ENCODE results near the gene SCRN1.

The SCRN1 gene

GRCh38 chr7:30023524-30023923 is 33.9 kb upstream of the SCRN1 start:
- Histone ChIP-seq H3K4me1 (ENCODE audit: insufficient read depth, low read length) (peaks cover 16% of the 10 kb centered on the region), H2AFZ (ENCODE audit: low read depth, low read length) (no peak overlapping the region), H3K27me3 (ENCODE audit: insufficient read depth, low read length) (no peaks in the 10 kb centered on the region), H3K9me3 (ENCODE audit: low read length) (no peaks in the 10 kb centered on the region), H3K36me3 (ENCODE audit: insufficient read depth, low read length) (peaks cover under 1% of the 10 kb centered on the region), H3K4me3 (ENCODE audit: low read length) (no peak overlapping the region)

- Histone ChIP-seq H2AFZ (ENCODE audit: low read depth, low read length) (no peak overlapping the region), H3K27me3 (ENCODE audit: insufficient read depth, low read length) (no peaks in the 10 kb centered on the region), H3K9me3 (ENCODE audit: low read length) (no peaks in the 10 kb centered on the region), H3K36me3 (ENCODE audit: insufficient read depth, low read length) (peaks cover 5% of the 10 kb centered on the region), H3K4me3 (ENCODE audit: low read length) (no peak overlapping the region), H3K4me1 (ENCODE audit: insufficient read depth, low read length) (peaks cover 16% of the 10 kb centered on the region)
Measured at GRCh38 chr7:30022991-30023390, 33.4 kb upstream of the SCRN1 start.

- Histone ChIP-seq H3K9me3 (ENCODE audit: low read length) (no peaks in the 10 kb centered on the region), H3K4me3 (ENCODE audit: low read length) (no peak overlapping the region), H3K4me1 (ENCODE audit: insufficient read depth, low read length) (peaks cover 6% of the 10 kb centered on the region), H3K36me3 (ENCODE audit: insufficient read depth, low read length) (peaks cover 6% of the 10 kb centered on the region), H3K27me3 (ENCODE audit: insufficient read depth, low read length) (no peaks in the 10 kb centered on the region), H2AFZ (ENCODE audit: low read depth, low read length) (no peak overlapping the region)
Measured at GRCh38 chr7:30020535-30020934, 30.9 kb upstream of the SCRN1 start.

GRCh38 chr7:30019960-30020359 is 30.4 kb upstream of the SCRN1 start:
- Histone ChIP-seq H2AFZ (ENCODE audit: low read depth, low read length) (no peak overlapping the region), H3K4me3 (ENCODE audit: low read length) (no peak overlapping the region), H3K9me3 (ENCODE audit: low read length) (no peaks in the 10 kb centered on the region), H3K27me3 (ENCODE audit: insufficient read depth, low read length) (no peaks in the 10 kb centered on the region), H3K4me1 (ENCODE audit: insufficient read depth, low read length) (peaks cover under 1% of the 10 kb centered on the region), H3K36me3 (ENCODE audit: insufficient read depth, low read length) (peaks cover 6% of the 10 kb centered on the region)

- H3K9me3 ChIP-seq (ENCODE audit: low read length) = no peaks in the 10 kb centered on the region
- H3K4me1 ChIP-seq (ENCODE audit: insufficient read depth, low read length) = no peaks in the 10 kb centered on the region
- H3K27me3 ChIP-seq (ENCODE audit: insufficient read depth, low read length) = no peaks in the 10 kb centered on the region
- H3K36me3 ChIP-seq (ENCODE audit: insufficient read depth, low read length) = peaks cover 8% of the 10 kb centered on the region
- no peak overlapping the region for H3K4me3 ChIP-seq (ENCODE audit: low read length)
- no peak overlapping the region for H2AFZ ChIP-seq (ENCODE audit: low read depth, low read length)
Measured at GRCh38 chr7:30019387-30019786, 29.8 kb upstream of the SCRN1 start.

GRCh38 chr7:30018451-30018850 is 28.9 kb upstream of the SCRN1 start:
- no peaks in the 10 kb centered on the region for H3K4me1 ChIP-seq (ENCODE audit: insufficient read depth, low read length)
- H3K4me3 ChIP-seq (ENCODE audit: low read length) = no peak overlapping the region
- H3K27me3 ChIP-seq (ENCODE audit: insufficient read depth, low read length) = no peaks in the 10 kb centered on the region
- H3K36me3 ChIP-seq (ENCODE audit: insufficient read depth, low read length) = peaks cover 15% of the 10 kb centered on the region
- no peaks in the 10 kb centered on the region for H3K9me3 ChIP-seq (ENCODE audit: low read length)
- no peak overlapping the region for H2AFZ ChIP-seq (ENCODE audit: low read depth, low read length)

- H3K9me3 ChIP-seq (ENCODE audit: low read length) = no peaks in the 10 kb centered on the region
- no peaks in the 10 kb centered on the region for H3K27me3 ChIP-seq (ENCODE audit: insufficient read depth, low read length)
- no peaks in the 10 kb centered on the region for H3K4me1 ChIP-seq (ENCODE audit: insufficient read depth, low read length)
- H3K36me3 ChIP-seq (ENCODE audit: insufficient read depth, low read length) = peaks cover 9% of the 10 kb centered on the region
- H3K4me3 ChIP-seq (ENCODE audit: low read length) = no peak overlapping the region
- H2AFZ ChIP-seq (ENCODE audit: low read depth, low read length) = no peak overlapping the region
Measured at GRCh38 chr7:30012757-30013156, 23.2 kb upstream of the SCRN1 start.

GRCh38 chr7:30010021-30010420 is 20.4 kb upstream of the SCRN1 start:
- Histone ChIP-seq H3K4me3 (ENCODE audit: low read length) (no peak overlapping the region), H2AFZ (ENCODE audit: low read depth, low read length) (no peak overlapping the region), H3K9me3 (ENCODE audit: low read length) (no peaks in the 10 kb centered on the region), H3K27me3 (ENCODE audit: insufficient read depth, low read length) (no peaks in the 10 kb centered on the region), H3K4me1 (ENCODE audit: insufficient read depth, low read length) (peaks cover 6% of the 10 kb centered on the region), H3K36me3 (ENCODE audit: insufficient read depth, low read length) (peaks cover 9% of the 10 kb centered on the region)

- Histone ChIP-seq H3K9me3 (ENCODE audit: low read length) (no peaks in the 10 kb centered on the region), H3K36me3 (ENCODE audit: insufficient read depth, low read length) (no peaks in the 10 kb centered on the region), H2AFZ (ENCODE audit: low read depth, low read length) (peak overlapping the region; percentile 60), H3K27me3 (ENCODE audit: insufficient read depth, low read length) (no peaks in the 10 kb centered on the region), H3K4me3 (ENCODE audit: low read length) (no peak overlapping the region), H3K4me1 (ENCODE audit: insufficient read depth, low read length) (peaks cover 20% of the 10 kb centered on the region)
Measured at GRCh38 chr7:30005464-30005863, 15.9 kb upstream of the SCRN1 start.

GRCh38 chr7:30003098-30003497 is 13.5 kb upstream of the SCRN1 start:
- H3K9me3 ChIP-seq (ENCODE audit: low read length) = no peaks in the 10 kb centered on the region
- H2AFZ ChIP-seq (ENCODE audit: low read depth, low read length) = no peak overlapping the region
- no peak overlapping the region for H3K4me3 ChIP-seq (ENCODE audit: low read length)
- H3K36me3 ChIP-seq (ENCODE audit: insufficient read depth, low read length) = no peaks in the 10 kb centered on the region
- H3K4me1 ChIP-seq (ENCODE audit: insufficient read depth, low read length) = peaks cover 20% of the 10 kb centered on the region
- no peaks in the 10 kb centered on the region for H3K27me3 ChIP-seq (ENCODE audit: insufficient read depth, low read length)

GRCh38 chr7:30001998-30002397 is 12.4 kb upstream of the SCRN1 start:
- H2AFZ ChIP-seq (ENCODE audit: low read depth, low read length) = no peak overlapping the region
- H3K27me3 ChIP-seq (ENCODE audit: insufficient read depth, low read length) = no peaks in the 10 kb centered on the region
- peaks cover 20% of the 10 kb centered on the region for H3K4me1 ChIP-seq (ENCODE audit: insufficient read depth, low read length)
- H3K4me3 ChIP-seq (ENCODE audit: low read length) = no peak overlapping the region
- no peaks in the 10 kb centered on the region for H3K9me3 ChIP-seq (ENCODE audit: low read length)
- H3K36me3 ChIP-seq (ENCODE audit: insufficient read depth, low read length) = no peaks in the 10 kb centered on the region

- Histone ChIP-seq H3K4me3 (ENCODE audit: low read length) (no peak overlapping the region), H3K36me3 (ENCODE audit: insufficient read depth, low read length) (no peaks in the 10 kb centered on the region), H2AFZ (ENCODE audit: low read depth, low read length) (no peak overlapping the region), H3K27me3 (ENCODE audit: insufficient read depth, low read length) (no peaks in the 10 kb centered on the region), H3K9me3 (ENCODE audit: low read length) (peaks cover 5% of the 10 kb centered on the region), H3K4me1 (ENCODE audit: insufficient read depth, low read length) (peaks cover 14% of the 10 kb centered on the region)
Measured at GRCh38 chr7:29998489-29998888, 8.9 kb upstream of the SCRN1 start.

- Histone ChIP-seq H3K4me3 (ENCODE audit: low read length) (no peak overlapping the region), H2AFZ (ENCODE audit: low read depth, low read length) (no peak overlapping the region), H3K36me3 (ENCODE audit: insufficient read depth, low read length) (no peaks in the 10 kb centered on the region), H3K27me3 (ENCODE audit: insufficient read depth, low read length) (no peaks in the 10 kb centered on the region), H3K4me1 (ENCODE audit: insufficient read depth, low read length) (peaks cover 4% of the 10 kb centered on the region), H3K9me3 (ENCODE audit: low read length) (peaks cover 7% of the 10 kb centered on the region)
Measured at GRCh38 chr7:29996321-29996720, 6.7 kb upstream of the SCRN1 start.

- H3K9me3 ChIP-seq (ENCODE audit: low read length) = peaks cover 7% of the 10 kb centered on the region
- no peaks in the 10 kb centered on the region for H3K27me3 ChIP-seq (ENCODE audit: insufficient read depth, low read length)
Measured at GRCh38 chr7:29995652-29996051, 6.1 kb upstream of the SCRN1 start.

More at GRCh38 chr7:29995652-29996051, 6.1 kb upstream of the SCRN1 start:
- Histone ChIP-seq H3K4me1 (ENCODE audit: insufficient read depth, low read length) (peaks cover 2% of the 10 kb centered on the region), H3K36me3 (ENCODE audit: insufficient read depth, low read length) (no peaks in the 10 kb centered on the region), H2AFZ (ENCODE audit: low read depth, low read length) (no peak overlapping the region), H3K4me3 (ENCODE audit: low read length) (no peak overlapping the region)
